HFF-Myc (cell line): Measurements from ENCODE around the gene NFKBIZ.
A peak's percentile ranks its signal among the peaks of the same experiment; 100 is the strongest.
"Not testable (repeated sequence)": the region's sequence is repeated elsewhere in the genome, so short reads cannot be mapped to it uniquely, and the experiment has no call there.

Source experiments
- DNase-seq: peaks from one replicate; pipeline ENCODE4 v3.0.0-alpha.2; 2011; ENCODE audit warnings: low read depth; ENCODE audit errors: extremely low read depth
- H3K4me3 ChIP-seq: replicated peaks from 2 replicates; pipeline ENCODE4 v1.5.1; 2011; ENCODE audit warnings: low read depth, mild to moderate bottlenecking, control low read depth, low read length
- TF ChIP-seq, protein P1 (sequence below): IDR thresholded peaks from 2 replicates; pipeline ENCODE4 v1.5.1; 2012; ENCODE audit warnings: mild to moderate bottlenecking, low read depth, low read length, control low read depth; ENCODE audit errors: missing control alignments

Gene NFKBIZ

DNA sequence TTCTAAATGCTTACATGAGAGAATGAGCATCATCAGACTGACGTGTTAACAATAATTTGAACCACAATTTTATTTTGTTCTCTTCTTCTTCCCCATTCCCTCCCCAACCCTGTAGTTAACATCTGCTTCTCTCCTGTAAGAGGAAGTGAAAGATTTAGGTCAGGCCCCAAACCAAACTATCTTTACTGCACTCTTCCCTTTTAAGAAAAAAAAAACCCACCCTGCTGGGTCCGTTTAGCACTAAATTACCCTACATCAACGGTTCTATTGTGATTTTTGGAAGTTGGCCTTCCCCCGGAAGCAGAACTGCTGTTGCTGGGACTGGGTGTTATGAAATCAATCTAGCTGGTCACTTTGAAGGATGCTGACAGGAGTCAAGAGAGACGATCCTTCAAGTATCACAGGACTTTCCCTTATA is 49.4 kb downstream of the NFKBIZ start:
- H3K4me3 ChIP-seq, result no peak overlapping the region
- no peak for DNase-seq
- TF ChIP-seq, protein P1, sequence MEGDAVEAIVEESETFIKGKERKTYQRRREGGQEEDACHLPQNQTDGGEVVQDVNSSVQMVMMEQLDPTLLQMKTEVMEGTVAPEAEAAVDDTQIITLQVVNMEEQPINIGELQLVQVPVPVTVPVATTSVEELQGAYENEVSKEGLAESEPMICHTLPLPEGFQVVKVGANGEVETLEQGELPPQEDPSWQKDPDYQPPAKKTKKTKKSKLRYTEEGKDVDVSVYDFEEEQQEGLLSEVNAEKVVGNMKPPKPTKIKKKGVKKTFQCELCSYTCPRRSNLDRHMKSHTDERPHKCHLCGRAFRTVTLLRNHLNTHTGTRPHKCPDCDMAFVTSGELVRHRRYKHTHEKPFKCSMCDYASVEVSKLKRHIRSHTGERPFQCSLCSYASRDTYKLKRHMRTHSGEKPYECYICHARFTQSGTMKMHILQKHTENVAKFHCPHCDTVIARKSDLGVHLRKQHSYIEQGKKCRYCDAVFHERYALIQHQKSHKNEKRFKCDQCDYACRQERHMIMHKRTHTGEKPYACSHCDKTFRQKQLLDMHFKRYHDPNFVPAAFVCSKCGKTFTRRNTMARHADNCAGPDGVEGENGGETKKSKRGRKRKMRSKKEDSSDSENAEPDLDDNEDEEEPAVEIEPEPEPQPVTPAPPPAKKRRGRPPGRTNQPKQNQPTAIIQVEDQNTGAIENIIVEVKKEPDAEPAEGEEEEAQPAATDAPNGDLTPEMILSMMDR, result no peak

DNA sequence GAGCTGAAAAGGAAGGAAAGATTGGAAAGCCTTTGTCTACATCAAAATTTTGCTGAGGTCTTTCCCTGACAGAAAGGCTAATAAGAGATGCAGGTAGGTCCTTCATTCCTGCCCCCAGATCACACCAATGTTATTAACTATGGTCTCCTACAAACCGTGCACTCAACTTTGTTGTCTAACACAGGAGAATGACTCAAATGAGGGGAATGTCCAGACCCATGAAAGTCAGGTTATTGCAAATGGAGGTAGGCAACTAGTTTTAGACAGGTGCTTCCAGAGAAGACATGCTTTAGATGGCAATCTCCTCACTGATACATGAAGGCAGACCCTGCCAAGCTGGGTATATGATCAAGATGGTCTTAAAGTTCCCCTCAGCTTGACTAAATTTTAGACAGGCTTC is 51.0 kb downstream of the NFKBIZ start:
- TF ChIP-seq, protein P1, result no peak

DNA sequence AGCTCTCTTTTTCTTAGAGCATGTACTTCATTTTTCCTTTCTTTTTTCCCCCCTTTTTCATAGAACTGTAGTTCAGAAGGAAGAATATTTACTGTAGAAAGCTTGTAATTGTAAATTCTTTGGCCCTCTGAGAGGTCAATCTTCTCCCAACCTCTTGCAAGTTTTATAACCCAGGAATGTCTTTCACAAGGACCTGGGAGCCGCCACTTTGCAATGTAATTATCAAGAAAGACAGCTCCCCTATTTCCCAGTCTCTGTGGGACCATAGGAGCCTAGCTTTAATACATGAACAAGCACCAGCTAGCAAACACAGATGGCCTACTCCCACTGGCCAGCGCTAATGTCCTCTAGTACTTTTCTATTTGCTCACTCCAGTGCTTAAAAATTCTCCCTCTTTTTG is 51.4 kb downstream of the NFKBIZ start:
- H3K4me3 ChIP-seq, result no peak overlapping the region
- TF ChIP-seq, protein P1, result no peak
- no peak for DNase-seq

More for the DNA sequence above, 51.0 kb downstream of the NFKBIZ start:
- no peak for DNase-seq
- no peak overlapping the region for H3K4me3 ChIP-seq

DNA sequence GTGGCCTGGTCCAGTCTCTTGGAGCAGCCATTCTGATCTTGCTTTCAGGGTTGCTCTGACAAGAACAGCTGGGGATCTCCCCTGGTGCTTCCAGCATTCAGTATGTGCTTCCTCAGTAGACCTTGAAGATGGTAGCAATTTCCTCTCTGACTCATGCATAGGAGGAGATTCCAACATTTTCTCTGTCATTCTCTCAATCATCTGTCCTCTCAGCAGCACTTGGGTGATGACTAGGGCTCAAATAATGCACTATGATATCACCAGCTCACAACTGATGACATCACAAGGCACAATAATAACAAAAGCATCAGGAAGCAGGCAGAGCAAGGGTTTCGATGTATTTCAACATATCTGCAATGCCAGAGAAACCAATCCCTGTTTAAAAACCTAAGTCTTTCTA is 52.7 kb downstream of the NFKBIZ start:
- TF ChIP-seq, protein P1, result no peak
- DNase-seq, result peak; percentile 57

DNA sequence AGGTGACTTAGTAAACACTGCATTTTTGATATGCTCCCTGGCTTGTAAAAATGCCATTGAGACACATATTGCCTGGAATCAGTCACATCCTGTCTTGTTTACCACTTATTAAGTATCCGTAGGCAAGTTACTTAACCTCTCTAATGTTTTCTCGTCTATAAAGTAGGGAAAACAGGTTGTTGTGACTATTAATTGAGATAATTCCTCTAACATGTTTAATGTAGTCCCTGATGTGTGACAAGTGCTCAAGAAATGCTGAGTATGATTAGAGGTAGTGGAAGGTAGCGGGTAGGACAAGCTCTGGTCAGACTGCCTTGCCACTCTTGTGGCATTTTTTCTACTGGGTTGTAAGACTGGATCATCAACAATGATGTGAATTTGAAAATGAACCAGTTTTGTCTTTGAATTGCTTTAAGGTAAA is 54.1 kb downstream of the NFKBIZ start:
- TF ChIP-seq, protein P1, result no peak
- DNase-seq, result no peak

More for the DNA sequence above, 52.7 kb downstream of the NFKBIZ start:
- no peak overlapping the region for H3K4me3 ChIP-seq

DNA sequence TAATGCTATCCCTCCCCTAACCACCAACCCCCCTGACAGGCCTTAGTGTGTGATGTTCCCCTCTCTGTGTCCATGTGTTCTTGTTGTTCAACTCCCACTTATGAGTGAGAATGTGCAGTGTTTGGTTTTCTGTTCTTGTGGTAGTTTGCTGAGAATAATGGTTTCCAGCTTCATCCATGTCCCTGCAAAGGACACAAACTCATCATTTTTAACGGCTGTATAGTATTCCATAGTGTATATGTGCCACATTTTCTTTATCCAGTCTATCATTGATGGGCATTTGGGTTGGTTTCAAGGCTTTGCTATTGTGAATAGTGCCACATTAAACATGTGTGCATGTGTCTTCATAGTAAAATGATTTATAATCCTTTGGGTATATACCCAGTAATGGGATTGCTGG is 56.3 kb downstream of the NFKBIZ start:
- not testable (repeated sequence) for DNase-seq, H3K4me3 ChIP-seq

More for the DNA sequence above, 54.1 kb downstream of the NFKBIZ start:
- no peak overlapping the region for H3K4me3 ChIP-seq
